HS-27A (cell line): ENCODE data around the gene TUBB2B.

Experiments
- DNase-seq: peaks from one replicate; pipeline ENCODE4 v3.0.0-alpha.2; 2012; ENCODE audit warnings: low read depth, missing footprints

Gene TUBB2B

DNA sequence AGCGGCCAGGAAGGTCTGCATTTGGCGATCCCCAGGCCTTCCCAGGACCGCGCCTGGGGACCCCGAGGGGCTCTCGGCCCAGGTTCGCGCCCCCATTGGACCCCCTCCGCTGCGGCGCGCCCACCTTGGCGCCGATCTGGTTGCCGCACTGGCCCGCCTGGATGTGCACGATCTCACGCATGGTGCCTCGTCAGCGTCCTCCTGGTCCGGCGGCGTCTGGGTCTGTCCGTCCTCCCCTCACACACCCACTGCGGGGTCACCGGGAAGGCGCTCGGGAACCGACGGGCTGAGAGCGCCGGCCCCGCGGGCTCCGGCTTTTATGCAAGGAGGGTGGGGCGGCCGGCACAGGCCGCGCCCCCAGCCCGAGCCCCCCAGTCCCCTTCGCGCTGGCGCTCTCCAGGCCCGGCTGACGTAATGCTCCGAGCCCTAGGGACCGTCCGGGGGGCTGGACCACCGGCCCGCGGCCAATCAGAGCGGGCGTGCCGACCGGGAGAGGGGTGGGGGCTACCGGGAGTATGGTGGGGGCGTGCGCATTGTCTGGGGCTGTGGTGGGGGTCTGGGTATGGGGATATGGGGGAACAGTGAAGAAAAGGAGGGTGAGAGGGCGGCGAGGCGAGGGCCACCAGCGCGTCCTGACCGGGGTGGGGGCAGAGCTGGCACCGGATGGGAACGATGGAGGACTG lies at the start of gene TUBB2B:
Gene TUBB2B (minus strand): TSS at position 291 of the 683 bp plus-strand sequence. CDS start 110 bp downstream, at position 181.
- no peak for DNase-seq

DNA sequence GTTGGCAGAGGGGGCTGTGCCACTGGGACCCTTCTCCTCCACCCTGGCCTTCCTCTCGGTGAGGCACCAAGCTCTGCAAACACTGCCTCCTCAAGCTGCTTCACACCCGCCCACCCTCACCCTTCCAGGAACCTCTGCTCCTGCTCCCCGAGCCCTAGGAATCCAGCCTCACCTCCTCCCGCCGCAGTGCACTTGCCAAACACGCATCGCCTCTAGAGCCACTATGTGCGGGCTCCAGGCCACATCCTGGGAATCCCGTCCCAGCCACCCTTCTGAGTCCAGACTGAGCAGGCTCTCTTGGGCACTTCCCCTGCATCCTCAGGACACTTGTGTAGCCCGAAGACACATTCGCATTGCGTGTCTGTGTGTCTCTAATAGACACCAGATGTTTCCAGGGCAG lies 49.8 kb upstream of the TUBB2B start:
- DNase-seq: no peak

DNA sequence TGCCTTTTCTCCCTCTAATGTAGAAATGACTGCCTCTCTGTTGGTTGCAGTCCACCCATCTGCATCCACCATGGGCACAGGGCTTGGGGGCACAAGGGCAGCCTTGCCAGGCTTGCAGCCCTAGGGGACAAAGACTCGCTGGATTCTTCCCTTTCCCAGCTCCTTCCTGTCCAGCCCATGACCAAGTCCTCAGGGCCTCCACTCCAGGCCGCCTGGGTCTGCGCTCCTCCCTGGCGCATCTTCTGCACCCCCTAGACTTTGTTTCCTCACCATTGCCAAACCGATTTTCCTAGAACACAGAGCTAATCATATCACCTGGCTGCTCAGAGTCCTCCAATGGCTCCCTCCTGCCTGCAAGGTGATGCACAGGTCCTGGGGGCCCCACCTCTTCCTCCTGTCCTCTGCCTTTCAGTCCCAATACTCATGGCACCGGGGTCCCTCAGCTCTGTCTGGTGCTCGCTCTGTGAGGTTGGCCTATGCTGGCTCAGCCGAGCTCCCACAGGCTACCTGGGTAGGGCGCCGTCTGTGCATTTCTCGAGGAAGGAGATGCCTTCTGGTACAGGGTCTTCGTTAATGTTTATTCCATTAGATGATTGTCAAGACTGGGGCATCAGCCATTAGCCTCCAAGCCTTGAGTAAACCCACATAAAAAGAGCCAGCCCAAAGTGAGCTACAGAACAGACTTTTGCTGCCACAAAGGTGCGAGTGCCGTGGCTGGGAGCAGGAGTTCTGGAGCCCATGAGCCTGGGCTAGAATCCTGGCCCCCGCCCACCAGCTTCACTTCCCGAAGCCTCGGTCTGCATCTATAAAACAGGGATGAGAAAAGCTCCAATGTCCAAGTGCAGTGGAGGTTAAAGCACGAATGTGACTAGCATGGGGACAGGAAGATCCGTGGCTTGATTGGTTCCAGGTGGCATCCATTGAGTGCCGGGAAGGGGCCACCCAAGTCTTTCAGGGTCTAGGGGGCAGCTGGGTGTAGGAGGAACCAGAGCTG lies 49.0 kb upstream of the TUBB2B start:
- no peak for DNase-seq

DNA sequence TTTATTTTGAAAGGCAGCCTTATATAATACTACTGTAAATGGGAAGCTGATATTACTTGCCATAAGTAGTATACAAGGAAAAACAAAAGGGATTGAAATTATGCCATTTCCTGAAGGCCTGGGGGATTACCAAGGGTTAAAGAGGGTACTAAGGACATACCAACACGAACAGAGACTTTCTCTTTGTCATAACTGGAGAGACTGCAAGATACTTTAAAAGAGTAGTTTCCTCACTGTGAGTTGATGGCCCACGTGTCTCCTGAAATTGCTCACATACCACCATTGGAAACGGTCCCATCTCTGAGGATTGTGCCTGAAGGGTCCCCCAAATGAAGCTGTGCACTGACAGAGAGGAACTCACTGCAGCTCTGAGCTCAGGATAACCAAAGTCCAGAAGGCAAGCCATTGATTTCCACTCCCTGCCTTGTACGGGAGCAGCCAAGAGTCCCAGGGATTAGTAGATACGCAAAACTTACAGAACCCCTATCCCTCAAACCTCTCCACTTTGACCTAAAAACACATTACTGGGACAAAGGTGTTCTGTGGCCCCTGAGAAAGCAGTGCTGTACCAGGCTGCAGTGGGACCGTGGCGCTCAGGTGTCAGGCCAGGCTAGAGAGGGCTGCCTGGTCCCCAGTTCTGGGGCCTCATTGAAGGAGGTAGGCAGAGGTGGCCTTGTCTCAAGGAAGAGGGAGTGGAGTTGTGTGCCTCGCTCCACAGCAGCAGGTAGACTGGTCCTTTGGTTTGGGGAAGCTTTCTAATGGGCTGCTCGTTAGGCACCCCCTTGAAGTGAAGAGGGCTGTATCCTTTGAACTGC lies 46.5 kb upstream of the TUBB2B start:
- DNase-seq: no peak

DNA sequence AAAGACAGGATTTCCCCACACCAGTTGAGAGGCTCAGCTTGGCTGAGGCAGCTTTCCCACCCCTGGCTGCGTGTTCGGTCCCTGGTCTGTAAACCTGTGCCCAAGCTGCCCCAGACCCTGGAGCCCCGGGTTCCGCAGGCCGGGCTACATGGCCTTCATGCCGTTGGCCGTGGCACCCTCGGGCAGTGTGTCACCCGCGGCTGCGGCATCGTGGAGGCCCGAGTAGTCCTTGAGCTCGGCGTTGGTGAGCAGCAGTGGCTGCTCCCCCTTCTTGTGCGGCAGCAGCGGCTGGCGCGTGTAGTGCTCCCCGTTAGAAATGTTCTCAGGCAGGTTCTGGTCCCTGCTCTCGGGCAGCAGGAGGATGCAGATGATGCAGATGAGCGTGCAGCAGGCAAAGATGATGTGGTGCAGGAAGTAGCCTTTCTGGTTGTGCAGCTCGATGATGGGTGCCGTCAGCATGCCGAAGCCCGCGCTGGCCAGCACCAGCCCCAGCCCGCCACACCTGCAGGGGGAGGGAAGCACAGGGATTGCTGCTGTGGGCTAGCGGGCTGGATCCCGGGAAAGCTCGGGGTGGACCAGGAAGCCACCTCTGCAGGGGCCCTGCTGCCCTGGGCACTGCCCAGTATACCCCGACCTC lies 45.6 kb upstream of the TUBB2B start:
- no peak for DNase-seq

DNA sequence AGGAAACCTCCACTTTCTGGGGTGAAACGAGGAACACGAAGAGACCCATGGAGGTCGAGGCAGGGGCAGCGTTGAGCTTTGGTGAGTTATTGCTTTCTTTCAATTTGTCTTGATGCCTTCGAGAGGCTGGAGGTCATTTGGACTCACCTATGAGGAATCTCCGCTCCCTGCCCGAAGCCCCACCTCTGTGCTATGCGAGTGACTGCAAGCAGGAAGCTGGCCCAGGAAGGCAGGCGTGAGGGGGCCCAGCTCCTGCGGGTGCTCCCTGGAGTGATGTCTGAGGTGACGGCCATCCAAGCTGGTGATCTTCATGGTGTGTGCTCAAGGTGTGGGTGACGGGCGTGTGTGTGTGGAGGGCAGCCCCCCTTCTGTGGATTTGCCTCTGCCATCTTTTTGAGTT lies 44.3 kb upstream of the TUBB2B start:
- DNase-seq: no peak

DNA sequence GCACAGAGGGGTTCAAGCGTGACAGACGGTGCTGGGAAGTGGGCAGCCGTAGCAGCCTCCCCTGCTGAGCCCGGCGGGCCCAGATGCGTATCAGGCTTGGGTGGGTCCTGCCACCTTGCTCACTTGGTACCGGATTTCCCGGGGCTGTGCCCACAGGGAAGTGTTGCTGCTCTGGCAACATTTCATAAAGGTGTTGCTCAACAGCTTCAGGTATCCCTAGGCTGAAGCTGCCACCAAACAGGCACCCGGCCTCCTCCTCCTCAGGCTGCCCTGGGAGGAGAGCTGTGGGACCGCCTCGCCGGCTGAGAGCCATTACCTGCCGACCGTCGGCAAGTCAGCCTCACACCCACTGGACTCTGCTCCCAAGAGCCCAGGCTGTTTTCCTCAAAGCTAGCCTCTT lies 42.8 kb upstream of the TUBB2B start:
- DNase-seq: no peak

DNA sequence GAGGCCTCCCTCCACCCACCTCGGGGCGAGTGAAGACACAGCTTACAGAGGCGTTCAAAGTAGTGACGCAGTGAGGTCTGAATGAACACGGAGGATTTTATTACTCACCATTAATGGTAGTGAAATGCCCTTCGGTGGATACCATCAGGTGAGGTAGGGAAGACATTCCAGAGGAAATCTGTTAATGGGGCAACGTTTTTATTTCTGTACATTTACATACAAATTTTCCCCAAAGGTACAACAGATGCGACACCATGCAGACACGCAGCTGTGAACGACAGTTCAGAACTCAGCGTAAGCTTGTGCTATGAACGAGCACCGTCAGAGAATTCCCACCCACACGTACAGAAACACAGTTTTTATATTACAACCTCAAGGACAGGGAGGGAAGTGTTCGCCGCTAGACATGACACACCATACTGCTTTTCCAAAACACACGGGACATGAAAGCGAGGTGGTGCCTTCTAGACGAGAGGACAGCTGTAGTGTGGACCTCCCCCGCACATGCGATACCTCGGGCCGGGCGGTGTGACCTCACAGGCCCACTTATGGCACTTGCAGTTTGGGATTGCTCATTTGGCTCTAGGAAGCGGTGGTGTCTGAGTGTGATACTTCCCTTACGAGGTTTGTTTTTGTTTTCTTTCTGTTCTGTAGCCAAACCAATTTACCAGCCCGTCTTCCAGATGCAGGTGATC lies 42.0 kb upstream of the TUBB2B start:
- no peak for DNase-seq

DNA sequence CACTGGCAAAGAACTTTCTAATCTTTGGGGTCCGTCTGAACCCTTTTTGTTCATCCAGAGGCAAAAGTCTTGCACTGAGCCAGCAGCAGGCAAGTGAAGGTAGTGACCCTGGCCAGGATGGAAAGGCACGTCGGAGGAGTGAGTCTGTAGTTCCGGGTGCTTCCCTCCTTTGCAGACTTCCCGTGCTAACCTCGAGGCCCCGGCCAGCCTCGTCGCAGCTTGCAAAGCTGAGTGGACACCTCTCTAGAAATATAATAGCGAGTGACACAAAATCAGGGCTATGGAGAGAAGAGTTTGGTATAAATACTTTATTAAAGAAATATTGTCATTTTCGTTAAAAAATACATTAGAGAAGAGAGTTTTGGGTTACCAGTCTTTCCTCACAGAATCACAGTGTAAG lies 41.2 kb upstream of the TUBB2B start:
- no peak for DNase-seq

DNA sequence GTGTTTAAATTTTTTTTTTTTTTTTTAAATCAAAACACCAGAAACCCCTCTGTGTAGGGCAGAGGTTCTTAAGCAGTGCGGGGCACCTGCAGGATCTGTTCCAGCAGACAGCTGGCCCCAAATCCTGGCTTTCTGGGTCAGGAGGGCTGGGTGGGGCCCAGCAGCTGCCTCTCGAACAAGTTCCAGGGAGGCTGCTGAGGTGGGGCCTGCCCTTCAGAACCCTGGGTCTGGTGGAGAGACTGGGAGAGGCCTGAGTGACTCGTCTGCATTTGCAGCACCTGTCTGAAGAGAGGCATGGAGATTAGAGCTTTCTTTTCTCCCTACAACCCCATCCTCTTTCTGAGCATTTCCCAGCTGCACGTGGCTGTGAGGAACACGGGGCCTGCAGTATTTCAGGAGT lies 39.7 kb upstream of the TUBB2B start:
- DNase-seq: no peak

DNA sequence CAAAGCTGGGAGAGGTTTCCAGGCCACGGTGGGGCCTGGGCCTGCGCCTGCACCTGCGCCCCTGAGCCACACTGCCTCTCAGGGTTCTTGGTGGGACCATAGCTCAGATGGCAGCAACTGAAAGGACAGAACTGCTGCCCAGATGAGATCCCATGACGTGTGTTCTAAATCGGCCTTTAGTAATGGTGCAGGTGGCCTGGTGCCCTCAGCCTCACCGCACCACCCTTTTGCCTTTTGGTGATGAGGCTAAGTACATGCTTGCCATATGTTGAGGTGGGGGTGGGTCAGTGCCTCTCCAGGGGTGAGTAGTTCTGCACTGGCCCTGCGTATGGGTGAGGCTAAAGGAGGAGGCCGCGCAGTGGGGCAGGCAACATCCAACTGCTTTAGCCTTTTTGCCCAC lies 38.7 kb upstream of the TUBB2B start:
- DNase-seq: no peak

DNA sequence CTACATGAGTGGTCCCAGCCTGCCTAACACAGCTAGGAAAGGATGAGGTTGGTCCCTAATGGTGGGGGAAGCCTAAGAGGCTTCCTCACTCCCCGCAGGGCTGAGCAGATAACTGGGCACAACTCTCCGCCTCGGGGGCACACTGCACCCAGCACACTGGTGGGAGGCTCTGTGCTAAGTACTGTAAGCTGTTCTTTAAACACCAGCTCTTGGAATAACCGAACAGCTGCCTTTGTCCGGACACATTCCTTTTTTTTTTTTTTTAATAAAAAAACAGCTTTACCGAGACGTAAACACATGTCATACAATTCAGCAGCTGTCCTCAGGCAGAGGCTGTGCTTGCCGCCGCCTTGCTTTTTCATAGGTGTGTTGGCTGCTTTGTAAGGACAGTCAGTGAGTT lies 38.2 kb upstream of the TUBB2B start:
- DNase-seq: no peak

DNA sequence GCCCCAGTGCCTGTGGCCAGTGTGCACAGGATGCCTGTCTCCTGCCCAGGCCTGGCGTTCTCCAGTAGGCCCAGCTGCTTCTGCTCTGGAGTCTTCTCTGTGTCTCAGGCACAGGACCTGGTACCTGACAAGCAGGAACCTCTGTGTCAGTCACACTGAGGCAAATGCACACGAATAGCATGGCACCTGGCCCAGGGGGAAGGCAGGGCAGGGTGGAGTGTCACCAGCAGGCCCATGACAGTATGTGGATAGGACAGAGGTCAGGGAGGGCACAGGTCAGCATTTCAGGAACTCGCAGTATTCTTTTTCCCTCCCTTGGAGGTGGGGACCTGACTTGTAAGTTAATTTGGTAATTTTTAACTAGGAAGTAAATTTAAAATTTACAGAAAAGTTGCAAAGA lies 36.9 kb upstream of the TUBB2B start:
- no peak for DNase-seq

DNA sequence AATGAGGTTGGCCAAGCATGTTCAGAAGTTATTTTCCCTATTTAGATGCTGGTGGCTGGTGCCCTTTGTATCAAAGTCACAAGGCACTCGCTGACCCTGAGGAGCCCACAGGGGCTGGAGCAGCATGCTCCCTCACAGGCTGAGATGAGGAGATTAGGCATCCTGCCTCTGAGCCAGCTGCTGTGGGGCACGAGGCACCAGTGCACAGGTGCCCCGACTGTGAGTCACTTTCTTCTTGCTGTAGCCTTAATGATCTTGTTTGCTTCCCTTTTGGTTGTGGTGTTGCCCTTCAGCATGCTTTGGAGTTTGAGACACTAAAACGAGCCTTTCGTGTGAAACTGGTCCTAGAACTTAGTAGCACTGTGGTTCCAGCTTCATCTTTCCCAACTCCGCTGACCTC lies 35.6 kb upstream of the TUBB2B start:
- DNase-seq: no peak

DNA sequence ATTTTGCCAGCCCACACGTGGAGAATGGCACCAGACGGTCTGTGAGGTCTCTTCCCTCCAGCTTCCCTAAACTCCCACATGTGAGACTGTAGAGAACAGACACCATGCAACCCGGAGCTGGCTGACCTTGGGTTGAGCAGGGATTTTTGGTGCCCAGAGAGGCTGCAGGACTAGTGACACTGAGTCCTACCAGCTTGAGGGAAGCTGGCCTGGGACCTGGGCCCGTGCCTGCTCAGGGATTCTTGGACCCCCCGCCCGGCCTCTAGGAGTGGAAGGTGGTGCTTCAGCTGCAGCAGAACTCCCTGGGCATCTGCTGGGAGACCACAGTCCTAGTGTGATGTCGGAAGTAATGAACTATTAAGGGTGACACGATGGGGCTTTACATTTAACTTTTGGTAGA lies 34.5 kb upstream of the TUBB2B start:
- DNase-seq: no peak

DNA sequence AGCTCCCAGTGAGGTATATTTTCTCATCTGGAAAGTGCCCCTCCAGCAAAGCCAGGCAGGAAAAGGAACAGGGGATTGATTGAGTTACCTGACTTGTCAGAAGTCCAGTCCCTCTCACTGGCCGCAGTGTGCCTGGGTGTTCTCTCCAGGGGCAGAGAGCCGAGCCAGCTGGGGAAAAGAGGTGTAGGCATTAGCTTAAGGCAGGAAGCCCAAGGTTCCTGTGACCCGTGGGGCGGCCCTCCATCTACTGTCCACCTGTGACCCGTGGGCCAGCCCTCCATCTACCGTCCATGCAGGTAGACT lies 34.0 kb upstream of the TUBB2B start:
- DNase-seq: no peak

DNA sequence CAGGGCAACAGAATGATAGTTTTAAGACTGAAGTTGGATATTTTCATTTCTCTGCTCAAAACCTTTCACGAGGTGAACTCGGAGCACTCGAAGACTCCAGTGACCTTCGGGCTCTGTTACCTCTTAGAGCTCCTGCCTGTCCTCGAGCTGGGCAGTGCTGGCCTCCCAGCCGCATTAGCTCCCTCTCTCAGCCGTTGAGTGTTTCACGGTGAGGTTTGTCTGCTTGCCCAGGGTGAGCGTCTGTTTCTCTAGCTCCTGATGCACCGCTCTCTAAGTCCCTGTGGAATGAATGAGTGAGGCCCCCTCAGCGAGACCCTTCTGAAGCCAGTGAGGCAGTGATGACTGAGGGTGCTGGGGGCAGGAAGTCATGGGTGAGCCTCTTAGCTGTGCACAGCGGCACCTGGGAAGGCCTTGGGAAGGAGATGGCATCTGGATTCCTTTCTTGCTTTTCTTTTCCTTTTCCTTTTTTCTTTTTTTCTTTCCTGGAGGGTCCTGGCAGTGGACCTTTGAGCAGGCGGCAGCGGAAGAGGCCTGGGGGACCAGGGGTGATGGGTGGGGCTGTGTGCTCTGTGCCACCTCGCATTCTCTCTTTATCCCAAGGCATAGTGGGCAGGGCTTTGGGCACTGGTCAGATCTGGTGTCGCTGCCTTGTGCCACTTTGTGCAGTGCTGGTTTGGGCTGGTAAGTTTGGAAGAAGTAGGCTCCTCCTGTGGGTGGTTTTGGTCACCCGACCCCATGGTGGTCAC lies 33.5 kb upstream of the TUBB2B start:
- no peak for DNase-seq

DNA sequence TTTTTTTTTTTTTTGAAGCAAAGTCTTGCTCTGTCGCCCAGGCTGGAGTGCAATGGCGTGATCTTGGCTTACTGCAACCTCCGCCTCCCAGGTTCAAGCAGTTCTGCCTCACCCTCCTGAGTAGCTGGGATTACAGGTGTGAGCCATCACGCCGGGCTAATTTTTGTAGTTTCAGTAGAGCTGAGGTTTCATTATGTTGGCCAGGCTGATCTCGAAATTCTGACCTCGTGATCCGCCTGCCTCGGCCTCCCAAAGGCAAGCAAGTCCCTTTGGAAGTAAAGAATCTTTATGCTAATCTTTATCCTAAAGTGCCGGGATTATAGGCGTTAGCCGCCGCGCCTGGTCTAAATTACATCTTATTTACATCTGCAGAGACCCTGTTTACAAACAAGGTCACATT lies 32.8 kb upstream of the TUBB2B start:
- DNase-seq: no peak

DNA sequence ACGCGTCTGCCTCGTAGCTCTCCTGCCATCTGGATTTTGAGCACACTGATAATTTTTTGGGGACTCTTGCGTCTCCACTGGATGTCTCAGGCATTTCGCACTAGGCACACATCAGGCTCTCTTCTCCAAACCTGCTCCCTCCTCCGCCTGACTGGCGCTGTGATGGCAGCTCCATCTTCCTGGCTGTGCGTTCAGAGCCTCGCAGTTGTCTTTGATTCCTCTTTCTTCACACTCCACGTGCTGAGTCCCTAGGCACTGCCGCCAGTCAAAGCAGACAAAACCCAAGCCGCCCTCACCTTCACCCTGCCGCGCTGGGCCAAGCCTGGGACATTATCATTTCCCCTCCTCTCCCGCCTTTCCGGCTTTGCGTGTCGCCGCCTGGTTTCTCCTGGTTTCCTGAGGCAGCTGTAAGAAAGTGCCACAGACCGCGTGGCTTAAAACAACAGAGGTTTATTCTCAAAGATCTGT lies 32.1 kb upstream of the TUBB2B start:
- DNase-seq: no peak

DNA sequence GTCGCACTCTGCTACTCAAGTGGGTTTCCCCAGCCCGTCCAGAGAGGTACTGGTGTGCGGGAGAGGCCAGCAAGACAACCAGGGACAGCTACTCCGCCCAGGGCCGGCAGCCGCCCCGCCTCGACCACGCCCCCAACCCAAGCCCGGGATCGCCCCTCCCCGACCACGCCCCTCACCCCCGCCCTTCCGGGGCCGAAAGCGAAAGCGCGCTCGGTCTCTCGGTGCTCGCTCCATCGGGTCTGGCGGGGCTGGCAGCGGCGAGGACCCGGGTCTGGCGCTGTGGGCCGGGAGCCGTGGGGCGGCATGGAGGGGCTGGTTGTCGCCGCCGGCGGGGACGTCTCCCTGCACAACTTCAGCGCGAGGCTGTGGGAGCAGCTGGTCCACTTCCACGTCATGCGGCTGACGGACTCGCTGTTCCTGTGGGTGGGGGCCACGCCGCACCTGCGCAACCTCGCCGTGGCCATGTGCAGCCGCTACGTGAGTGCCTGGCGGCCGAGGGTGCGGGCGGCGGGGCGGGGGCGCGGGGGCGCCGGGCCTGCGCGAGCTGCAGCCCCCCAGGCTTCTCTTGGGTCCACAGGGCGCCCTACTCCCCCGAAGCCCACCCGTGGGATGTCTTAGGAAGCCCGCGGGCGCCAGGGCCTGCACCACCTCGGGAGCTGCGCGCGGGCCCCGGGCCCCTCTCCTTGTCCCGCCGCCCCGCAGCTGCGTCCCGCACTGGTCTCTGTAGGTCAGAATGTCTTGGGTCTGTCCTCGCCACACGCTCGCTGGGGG lies 31.5 kb upstream of the TUBB2B start, which contains the start of gene PSMG4:
Gene PSMG4 (plus strand): TSS at position 228 of the 771 bp plus-strand sequence. CDS start 76 bp downstream, at position 304.
- DNase-seq: no peak
